ENCODE measurements around the gene ACOXL. TPM values are rescaled to one million over a fixed set of nuclear protein-coding genes. Genes with fewer than 3 reads are reported as not detected.

Gene ACOXL
- total RNA-seq, 1 donor from 2014 or later = not detected

GRCh38 chr2:110971811-110972210 is 239.4 kb downstream of the ACOXL start:
- Mint-ChIP-seq H3K36me3 (ENCODE audit: low read depth) (no peaks in the 10 kb centered on the region), H3K27me3 (ENCODE audit: low read depth) (no peaks in the 10 kb centered on the region), H3K4me3 (no peak overlapping the region), H3K27ac (ENCODE audit: unreplicated experiment) (no peak overlapping the region), H3K4me1 (peaks cover 12% of the 10 kb centered on the region), H3K9me3 (no peaks in the 10 kb centered on the region)
- DNase-seq (ENCODE audit: low read depth, low spot score) = no peak
- TF ChIP-seq, protein P1, sequence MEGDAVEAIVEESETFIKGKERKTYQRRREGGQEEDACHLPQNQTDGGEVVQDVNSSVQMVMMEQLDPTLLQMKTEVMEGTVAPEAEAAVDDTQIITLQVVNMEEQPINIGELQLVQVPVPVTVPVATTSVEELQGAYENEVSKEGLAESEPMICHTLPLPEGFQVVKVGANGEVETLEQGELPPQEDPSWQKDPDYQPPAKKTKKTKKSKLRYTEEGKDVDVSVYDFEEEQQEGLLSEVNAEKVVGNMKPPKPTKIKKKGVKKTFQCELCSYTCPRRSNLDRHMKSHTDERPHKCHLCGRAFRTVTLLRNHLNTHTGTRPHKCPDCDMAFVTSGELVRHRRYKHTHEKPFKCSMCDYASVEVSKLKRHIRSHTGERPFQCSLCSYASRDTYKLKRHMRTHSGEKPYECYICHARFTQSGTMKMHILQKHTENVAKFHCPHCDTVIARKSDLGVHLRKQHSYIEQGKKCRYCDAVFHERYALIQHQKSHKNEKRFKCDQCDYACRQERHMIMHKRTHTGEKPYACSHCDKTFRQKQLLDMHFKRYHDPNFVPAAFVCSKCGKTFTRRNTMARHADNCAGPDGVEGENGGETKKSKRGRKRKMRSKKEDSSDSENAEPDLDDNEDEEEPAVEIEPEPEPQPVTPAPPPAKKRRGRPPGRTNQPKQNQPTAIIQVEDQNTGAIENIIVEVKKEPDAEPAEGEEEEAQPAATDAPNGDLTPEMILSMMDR (conservative IDR thresholded peaks at IDR 0.05) = no peak

- H3K27me3 Mint-ChIP-seq (ENCODE audit: low read depth) = no peaks in the 10 kb centered on the region
- H3K4me3 Mint-ChIP-seq = no peak overlapping the region
- no peak overlapping the region for H3K27ac Mint-ChIP-seq (ENCODE audit: unreplicated experiment)
- no peaks in the 10 kb centered on the region for H3K9me3 Mint-ChIP-seq
- TF ChIP-seq, protein P1 (conservative IDR thresholded peaks at IDR 0.05) = no peak
- no peaks in the 10 kb centered on the region for H3K36me3 Mint-ChIP-seq (ENCODE audit: low read depth)
- DNase-seq (ENCODE audit: low read depth, low spot score) = no peak
- H3K4me1 Mint-ChIP-seq = peaks cover 12% of the 10 kb centered on the region
These were observed 240.9 kb downstream of the ACOXL start for GRCh38 chr2:110973262-110973661.

GRCh38 chr2:110977403-110977802 is 245.0 kb downstream of the ACOXL start:
- no peak for DNase-seq (ENCODE audit: low read depth, low spot score)
- no peaks in the 10 kb centered on the region for H3K9me3 Mint-ChIP-seq
- no peak overlapping the region for H3K27ac Mint-ChIP-seq (ENCODE audit: unreplicated experiment)
- H3K36me3 Mint-ChIP-seq (ENCODE audit: low read depth) = no peaks in the 10 kb centered on the region
- TF ChIP-seq, protein P1 (conservative IDR thresholded peaks at IDR 0.05) = no peak
- no peak overlapping the region for H3K4me3 Mint-ChIP-seq
- no peaks in the 10 kb centered on the region for H3K27me3 Mint-ChIP-seq (ENCODE audit: low read depth)
- H3K4me1 Mint-ChIP-seq = peaks cover 19% of the 10 kb centered on the region

DNA sequence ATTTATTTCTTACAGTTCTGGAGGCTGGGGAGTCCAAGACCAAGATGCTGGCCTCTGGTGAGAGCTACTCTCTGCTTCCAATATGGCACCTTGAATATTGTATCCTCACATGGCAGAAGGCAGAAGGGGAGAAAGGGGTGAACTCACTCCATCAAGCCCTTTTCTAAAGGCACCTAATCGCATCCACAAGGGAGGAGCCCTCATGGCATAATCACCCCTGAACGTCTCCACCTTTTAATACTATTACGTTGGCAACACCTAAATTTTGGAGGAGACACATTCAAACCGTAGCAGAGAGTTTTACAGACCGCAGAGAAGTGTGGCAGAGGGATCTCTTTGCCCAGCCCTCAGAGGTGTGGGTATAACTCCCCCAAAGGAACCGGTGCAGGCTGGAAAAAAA is 245.8 kb downstream of the ACOXL start:
- no peaks in the 10 kb centered on the region for H3K36me3 Mint-ChIP-seq (ENCODE audit: low read depth)
- TF ChIP-seq, protein P1 (conservative IDR thresholded peaks at IDR 0.05) = no peak
- no peak overlapping the region for H3K4me3 Mint-ChIP-seq
- no peak for DNase-seq (ENCODE audit: low read depth, low spot score)
- H3K27ac Mint-ChIP-seq (ENCODE audit: unreplicated experiment) = no peak overlapping the region
- H3K4me1 Mint-ChIP-seq = peaks cover 19% of the 10 kb centered on the region
- no peaks in the 10 kb centered on the region for H3K27me3 Mint-ChIP-seq (ENCODE audit: low read depth)
- H3K9me3 Mint-ChIP-seq = no peaks in the 10 kb centered on the region

GRCh38 chr2:110978756-110979470 is 246.5 kb downstream of the ACOXL start:
- TF ChIP-seq, protein P1 (conservative IDR thresholded peaks at IDR 0.05) = no peak
- peaks cover 19% of the 10 kb centered on the region for H3K4me1 Mint-ChIP-seq
- no peaks in the 10 kb centered on the region for H3K9me3 Mint-ChIP-seq
- no peaks in the 10 kb centered on the region for H3K27me3 Mint-ChIP-seq (ENCODE audit: low read depth)
- no peaks in the 10 kb centered on the region for H3K36me3 Mint-ChIP-seq (ENCODE audit: low read depth)
- no peak overlapping the region for H3K27ac Mint-ChIP-seq (ENCODE audit: unreplicated experiment)
- DNase-seq (ENCODE audit: low read depth, low spot score) = no peak
- no peak overlapping the region for H3K4me3 Mint-ChIP-seq

All from neural crest cell (in vitro differentiated cells).